GM23338 (cell line): ENCODE data around the gene MYRF. TPM values are rescaled to one million over a fixed set of nuclear protein-coding genes. Genes with fewer than 3 reads are reported as not detected.

ENCODE experiments used
- CREB1 ChIP-seq: fragments of 250-450 bp; sonication (Bioruptor Pico); IDR thresholded peaks from 2 replicates; pipeline ENCODE4 v1.5.0; 2020; ENCODE audit warnings: low read depth, mild to moderate bottlenecking, moderate library complexity
- CTCF ChIP-seq, 2 experiments: fragments of 200-600 bp in 1 of 2; sonication (generic) in 1 of 2; conservative IDR thresholded peaks; 2 replicates each; pipeline versions ENCODE4 v1.5.1 to v1.6.1; 2016 to 2017; ENCODE audit warnings: antibody characterized with exemption in 2 of 2, low read depth in 2 of 2, mild to moderate bottlenecking in 2 of 2, moderate library complexity in 1 of 2
- EZH2 ChIP-seq: fragments of 200-600 bp; sonication (generic); IDR thresholded peaks from one replicate; pipeline ENCODE4 v1.8.0; 2017; ENCODE audit warnings: antibody characterized with exemption, mild to moderate bottlenecking, low read depth; ENCODE audit not compliant: unreplicated experiment
- EZH2phosphoT487 ChIP-seq: fragments of 200-600 bp; sonication (generic); IDR thresholded peaks from one replicate; pipeline ENCODE4 v1.8.1; 2018; ENCODE audit warnings: antibody characterized with exemption; ENCODE audit not compliant: unreplicated experiment
- JUNB ChIP-seq: IDR thresholded peaks from one replicate; pipeline ENCODE4 v1.6.1; 2016; ENCODE audit warnings: antibody characterized with exemption; ENCODE audit not compliant: unreplicated experiment
- NANOG ChIP-seq: IDR thresholded peaks from 2 replicates; pipeline ENCODE4 v1.6.1; 2016; ENCODE audit warnings: antibody characterized with exemption, borderline replicate concordance
- REST ChIP-seq: IDR thresholded peaks from one replicate; pipeline ENCODE4 v1.6.1; 2018; ENCODE audit warnings: antibody characterized with exemption; ENCODE audit not compliant: unreplicated experiment
- STAT1 ChIP-seq: IDR thresholded peaks from one replicate; pipeline ENCODE4 v1.6.1; 2016; ENCODE audit warnings: antibody characterized with exemption; ENCODE audit not compliant: unreplicated experiment
- ZNF331 ChIP-seq: fragments of 250-450 bp; sonication (Bioruptor Pico); IDR thresholded peaks from 2 replicates; pipeline ENCODE4 v1.5.0; 2020; ENCODE audit warnings: low read depth, mild to moderate bottlenecking, moderate library complexity
- ZNF462 ChIP-seq: fragments of 250-450 bp; sonication (Bioruptor Pico); IDR thresholded peaks from 2 replicates; pipeline ENCODE4 v1.5.0; 2020; ENCODE audit warnings: mild to moderate bottlenecking, moderate library complexity
- polyA plus RNA-seq: library from polyadenylated mRNA; unstranded; fragments of >200 nt; fragmentation: Nextera tagmentation; extraction: Ambion mirVana; gene quantifications from 2 replicates; pipeline ENCODE4 v1.2.1, GENCODE V29; 2016
- total RNA-seq: library from RNA; depleted of rRNA; stranded (reverse); fragments of >200 nt; shearing (Covaris generic); gene quantifications from 2 replicates; pipeline ENCODE4 v1.2.3, GENCODE V29; 2014

Gene MYRF
- total and polyA plus RNA-seq, 2 experiments from 2014 or later: 1.9 to 5.5 TPM

GRCh38 chr11:61782299-61782698, 29.9 kb downstream of the MYRF start (continued):
- TF ChIP-seq ZNF462 (CRISPR knock-in tag) (no peak), ZNF331 (no peak), CREB1 (no peak), EZH2 (no peak), CTCF (conservative IDR thresholded peaks at IDR 0.05; ENCODE audit: low read depth in 2 of 2) (no peak), STAT1 (no peak), REST (no peak), EZH2phosphoT487 (no peak), JUNB (no peak), NANOG (no peak)
